Peyer's patch (tissue), 4 donors: ENCODE measurements around the gene NOTUM. TPM values are rescaled to one million over a fixed set of nuclear protein-coding genes. Genes with fewer than 3 reads are reported as not detected.
"Not testable (repeated sequence)": the region's sequence is repeated elsewhere in the genome, so short reads cannot be mapped to it uniquely, and the experiment has no call there.

ENCODE experiments used
- DNase-seq, 3 donors: peaks; one replicate each; pipeline ENCODE4 v3.0.0-alpha.2; 2017 to 2019
- H3K27ac ChIP-seq, 4 donors: fragments of 200-600 bp; sonication (generic); one replicate each; pipeline ENCODE4 v1.5.1; 2016 to 2019
- H3K27me3 ChIP-seq, 2 donors: fragments of 200-600 bp; sonication (generic); one replicate each; pipeline ENCODE4 v1.5.1; 2019
- H3K36me3 ChIP-seq, 3 donors: fragments of 200-600 bp; sonication (generic); one replicate each; pipeline ENCODE4 v1.5.1; 2016 to 2019
- H3K4me1 ChIP-seq, 4 donors: fragments of 200-600 bp; sonication (generic); one replicate each; pipeline ENCODE4 v1.5.1; 2016 to 2019
- H3K4me3 ChIP-seq, 4 donors: fragments of 200-600 bp; sonication (generic); 1 replicate in 3 of 4; 2 replicates in 1 of 4; pipeline ENCODE4 v1.5.1; 2016 to 2019; ENCODE audit warnings: mild to moderate bottlenecking in 1 of 4
- H3K9me3 ChIP-seq, 4 donors: fragments of 200-600 bp; sonication (generic); one replicate each; pipeline ENCODE4 v1.5.1; 2016 to 2019; ENCODE audit warnings: mild to moderate bottlenecking in 1 of 4
- POLR2A ChIP-seq, 2 donors: fragments of 450-650 bp; IDR thresholded peaks; one replicate each; pipeline ENCODE4 v1.5.1; 2017; ENCODE audit warnings: antibody characterized with exemption in 2 of 2, mild to moderate bottlenecking in 2 of 2, moderate library complexity in 2 of 2
- total RNA-seq, 4 donors: library from RNA; depleted of rRNA; stranded (reverse); fragments of >200 nt; gene quantifications; one replicate each; pipeline ENCODE4 v1.1.0, GENCODE V29; 2016
- TF ChIP-seq, protein P1 (sequence below), 6 experiments: fragments of 450-650 bp in 4 of 6; fragments of 200-600 bp in 2 of 6; sonication (generic) in 1 of 6; IDR thresholded peaks; one replicate each; pipeline ENCODE4 v1.5.1; 2017 to 2019; ENCODE audit warnings: antibody characterized with exemption in 6 of 6, mild to moderate bottlenecking in 3 of 6, moderate library complexity in 1 of 6

The NOTUM gene
- total RNA-seq, 4 donors from 2014 or later: 1.2 TPM; not detected in 3

DNA sequence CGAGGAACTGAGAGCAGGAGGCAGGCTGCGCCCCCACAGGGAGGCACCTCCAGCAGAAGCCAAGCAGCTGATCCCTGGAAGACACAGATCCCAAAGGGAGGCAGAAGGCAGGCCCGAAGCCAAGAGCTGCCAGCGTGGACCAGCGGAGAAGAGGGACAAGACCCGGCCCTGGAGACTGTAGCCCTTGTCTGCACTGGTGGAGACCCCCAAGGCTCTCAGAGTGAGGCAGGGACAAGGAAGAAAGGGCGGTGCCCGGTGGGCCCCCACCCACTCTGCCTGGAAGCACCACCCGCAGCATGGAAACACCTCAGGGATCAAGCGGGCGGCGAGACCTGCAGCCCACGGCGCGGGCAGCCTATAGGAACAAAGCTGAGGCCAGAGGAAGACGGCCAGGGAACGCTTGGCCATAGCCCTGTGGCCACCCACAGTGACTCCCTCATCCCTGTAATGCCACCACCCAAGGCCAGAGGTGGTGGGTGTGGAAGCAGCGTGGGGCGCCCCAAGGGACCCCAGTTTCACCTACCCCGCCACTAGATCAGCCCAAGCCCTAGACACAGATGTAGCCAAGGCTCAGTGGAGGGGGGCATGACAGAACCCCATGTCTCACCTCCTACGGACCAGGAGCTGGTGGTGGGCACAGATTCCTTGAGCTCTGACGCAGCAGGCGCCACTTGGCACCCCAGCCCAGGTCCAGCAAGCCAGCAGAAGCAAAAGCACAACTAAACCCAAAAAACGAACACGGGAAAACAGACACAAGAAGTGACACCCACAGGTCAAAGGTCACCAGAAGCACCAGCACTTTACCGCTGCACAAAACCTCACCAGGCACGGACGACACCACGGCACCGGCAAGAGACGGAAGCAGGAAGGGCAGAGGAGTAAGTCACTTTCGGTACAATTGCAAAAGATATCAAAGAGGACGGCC is 40.1 kb downstream of the NOTUM start:
- no peaks in the 10 kb centered on the region for H3K27me3 ChIP-seq
- no peaks in the 10 kb centered on the region for H3K9me3 ChIP-seq
- peaks cover 0 to 24% (median 0%) of the 10 kb centered on the region in 3 donors for H3K36me3 ChIP-seq
- DNase-seq: no peak
- H3K27ac ChIP-seq: peak overlapping the region in 1 of 4 donors; percentile 33
- peaks cover 12 to 81% (median 18%) of the 10 kb centered on the region in 4 donors for H3K4me1 ChIP-seq
- H3K4me3 ChIP-seq: no peak overlapping the region
- TF ChIP-seq, protein P1, sequence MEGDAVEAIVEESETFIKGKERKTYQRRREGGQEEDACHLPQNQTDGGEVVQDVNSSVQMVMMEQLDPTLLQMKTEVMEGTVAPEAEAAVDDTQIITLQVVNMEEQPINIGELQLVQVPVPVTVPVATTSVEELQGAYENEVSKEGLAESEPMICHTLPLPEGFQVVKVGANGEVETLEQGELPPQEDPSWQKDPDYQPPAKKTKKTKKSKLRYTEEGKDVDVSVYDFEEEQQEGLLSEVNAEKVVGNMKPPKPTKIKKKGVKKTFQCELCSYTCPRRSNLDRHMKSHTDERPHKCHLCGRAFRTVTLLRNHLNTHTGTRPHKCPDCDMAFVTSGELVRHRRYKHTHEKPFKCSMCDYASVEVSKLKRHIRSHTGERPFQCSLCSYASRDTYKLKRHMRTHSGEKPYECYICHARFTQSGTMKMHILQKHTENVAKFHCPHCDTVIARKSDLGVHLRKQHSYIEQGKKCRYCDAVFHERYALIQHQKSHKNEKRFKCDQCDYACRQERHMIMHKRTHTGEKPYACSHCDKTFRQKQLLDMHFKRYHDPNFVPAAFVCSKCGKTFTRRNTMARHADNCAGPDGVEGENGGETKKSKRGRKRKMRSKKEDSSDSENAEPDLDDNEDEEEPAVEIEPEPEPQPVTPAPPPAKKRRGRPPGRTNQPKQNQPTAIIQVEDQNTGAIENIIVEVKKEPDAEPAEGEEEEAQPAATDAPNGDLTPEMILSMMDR (IDR thresholded peaks at IDR 0.05): no peak
- TF ChIP-seq POLR2A (IDR thresholded peaks at IDR 0.05): no peak

DNA sequence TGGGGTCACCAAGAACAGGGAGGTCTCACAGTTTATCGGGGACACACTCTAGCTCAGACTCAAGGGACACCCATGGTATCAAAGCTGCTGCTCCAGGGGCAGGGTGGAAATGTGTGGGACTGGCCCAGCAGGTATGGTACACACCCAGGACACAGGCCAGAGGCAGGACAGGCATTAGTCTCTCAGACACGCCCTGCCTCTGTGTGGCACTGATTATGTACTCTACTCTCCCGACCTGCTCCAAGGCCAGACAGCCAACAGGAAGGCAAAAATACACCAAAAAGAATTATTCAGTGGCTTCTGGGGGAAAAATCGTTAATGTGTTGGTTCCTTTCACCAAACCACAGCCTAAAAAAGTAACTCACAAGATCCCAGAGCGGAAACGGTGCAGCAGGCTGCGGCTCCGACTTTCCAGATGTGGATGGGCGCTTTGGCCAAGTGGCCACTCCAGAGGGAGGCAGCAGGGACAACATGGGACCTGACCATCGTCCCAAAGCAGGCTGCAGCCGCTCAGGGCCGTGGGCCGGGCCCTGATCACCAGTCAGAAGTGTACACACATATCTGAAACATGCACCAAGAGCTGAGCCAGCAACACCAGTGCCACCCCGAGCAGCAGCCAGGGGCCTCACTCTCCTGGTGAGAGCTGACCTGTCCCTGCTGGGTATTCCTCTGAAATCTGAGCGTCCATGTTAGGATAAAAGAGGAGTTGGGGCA is 42.0 kb downstream of the NOTUM start:
- no peaks in the 10 kb centered on the region for H3K27me3 ChIP-seq
- DNase-seq: peak in 2 of 3 donors; percentile 83 to 87
- H3K9me3 ChIP-seq: no peaks in the 10 kb centered on the region
- H3K36me3 ChIP-seq: peaks cover 0 to 43% (median 5%) of the 10 kb centered on the region in 3 donors
- H3K4me3 ChIP-seq: peak overlapping the region in 2 of 4 donors; percentile 81 to 99
- H3K4me1 ChIP-seq: peaks cover 6 to 62% (median 11%) of the 10 kb centered on the region in 4 donors
- TF ChIP-seq, protein P1 (IDR thresholded peaks at IDR 0.05): no peak
- TF ChIP-seq POLR2A (IDR thresholded peaks at IDR 0.05): peak; percentile 69 to 78
- H3K27ac ChIP-seq: peak overlapping the region in 3 of 4 donors; percentile 83 to 97 (median 85)

DNA sequence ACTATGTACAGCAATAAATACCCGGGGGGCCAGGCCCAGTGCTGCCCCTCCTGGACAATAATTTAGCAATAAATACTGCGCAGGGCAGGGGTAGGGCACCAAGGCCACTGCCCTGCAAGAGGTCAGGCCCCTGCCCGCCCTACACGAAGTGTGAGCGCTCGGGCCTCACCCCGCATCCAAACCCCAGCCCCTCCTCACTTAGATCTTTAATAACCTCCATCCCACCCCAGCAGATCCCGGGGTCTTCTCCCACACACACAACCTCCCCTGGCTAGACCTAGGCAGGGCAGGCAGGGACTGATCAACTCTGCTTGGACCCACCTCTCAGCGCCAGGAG is 42.7 kb downstream of the NOTUM start:
- peak overlapping the region; percentile 83 to 97 (median 84) for H3K27ac ChIP-seq
- H3K4me3 ChIP-seq: peak overlapping the region; percentile 81 to 99 (median 92)
- DNase-seq, H3K9me3 ChIP-seq, H3K27me3 ChIP-seq: not testable (repeated sequence)
- H3K36me3 ChIP-seq: peaks cover 0 to 49% (median 5%) of the 10 kb centered on the region in 3 donors
- peaks cover 3 to 55% (median 10%) of the 10 kb centered on the region in 4 donors for H3K4me1 ChIP-seq

DNA sequence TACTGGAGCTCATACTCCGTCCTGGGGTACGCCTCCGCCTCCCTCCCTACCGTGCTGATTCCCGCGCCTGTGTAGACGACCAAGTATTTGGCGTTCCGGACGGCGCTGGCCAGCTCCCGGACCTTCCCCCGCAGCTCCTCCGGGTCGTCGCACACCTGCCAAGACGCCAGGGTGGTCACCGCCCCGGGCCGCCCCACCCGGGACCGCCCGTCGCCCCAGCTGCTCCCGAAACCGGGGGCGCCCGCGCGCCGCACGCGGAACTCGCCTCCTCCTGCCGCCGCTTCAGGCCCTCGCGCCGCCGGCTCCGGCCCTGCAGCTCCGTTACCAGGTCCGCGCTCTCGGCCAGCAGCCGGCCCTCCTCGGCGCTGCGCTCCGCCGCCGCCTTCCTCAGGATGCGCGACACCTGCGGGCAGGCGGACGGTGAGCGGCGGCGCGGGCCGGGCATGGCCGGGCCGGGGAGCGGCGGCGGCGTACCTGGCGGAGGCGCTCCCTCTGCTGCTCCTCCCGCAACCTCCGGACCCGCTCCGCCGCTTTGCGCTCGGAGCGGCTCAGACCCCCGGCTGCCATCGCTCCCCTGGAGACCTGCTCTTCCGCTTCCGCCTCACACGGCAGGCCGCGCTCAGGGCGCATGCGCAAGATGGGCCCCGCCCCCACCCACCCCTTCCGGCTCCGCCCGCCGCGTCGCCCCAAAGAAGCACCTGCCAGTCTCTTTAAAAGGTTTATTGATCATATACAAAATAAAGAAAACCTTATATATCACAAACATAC is 43.2 kb downstream of the NOTUM start, which contains the start of gene SIRT7:
Gene SIRT7, minus strand, starts transcription at position 612 of the 768 bp plus-strand sequence. Its CDS starts 45 bp downstream, at position 567.
- Histone ChIP-seq H3K27me3 (no peaks in the 10 kb centered on the region), H3K4me1 (peaks cover 3 to 50% (median 9%) of the 10 kb centered on the region in 4 donors), H3K36me3 (peaks cover 0 to 52% (median 5%) of the 10 kb centered on the region in 3 donors), H3K27ac (peak within 1 kb of the TSS; percentile 83 to 97 (median 84)), H3K9me3 (no peaks in the 10 kb centered on the region), H3K4me3 (peak within 1 kb of the TSS; percentile 81 to 99 (median 92))
- DNase-seq: peak; percentile 69 to 94 (median 88)
- TF ChIP-seq POLR2A (IDR thresholded peaks at IDR 0.05): peak; percentile 83 to 84
- TF ChIP-seq, protein P1 (IDR thresholded peaks at IDR 0.05): peak in 1 of 6 experiments; percentile 13

DNA sequence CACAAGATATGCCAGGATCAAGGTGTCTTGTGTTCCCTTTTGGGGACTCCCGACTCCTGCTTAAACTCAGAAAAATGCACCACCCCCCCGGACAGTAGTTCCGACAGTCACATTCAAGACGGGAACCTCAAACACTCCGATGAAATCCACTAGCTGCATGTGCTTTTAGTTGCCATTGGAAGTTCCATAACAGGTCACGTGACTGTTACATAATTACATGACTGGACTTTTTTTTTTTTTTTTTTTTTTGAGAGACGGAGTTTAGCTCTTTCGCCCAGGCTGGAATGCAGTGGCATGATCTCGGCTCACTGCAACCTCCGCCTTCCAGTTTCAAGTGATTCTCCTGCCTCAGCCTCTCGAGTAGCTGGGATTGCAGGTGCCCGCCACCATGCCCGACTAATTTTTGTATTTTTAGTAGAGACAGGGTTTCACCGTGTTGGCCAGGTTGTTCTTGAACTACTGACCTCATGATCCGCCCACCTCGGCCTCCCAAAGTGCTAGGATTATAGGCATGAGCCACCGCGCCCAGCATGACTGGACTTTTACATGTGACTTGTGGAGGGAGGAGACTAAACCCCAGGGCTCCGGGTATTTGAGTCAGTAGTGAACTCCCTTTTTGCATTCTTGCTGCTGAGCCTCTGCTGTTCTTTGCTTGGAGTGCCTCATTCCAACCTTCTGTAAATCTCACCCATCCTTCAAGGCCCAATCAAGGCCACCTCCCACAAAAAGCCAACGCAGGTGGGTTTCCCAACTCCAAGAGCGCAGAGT is 44.6 kb downstream of the NOTUM start:
- Histone ChIP-seq H3K4me1 (peaks cover 6 to 40% (median 8%) of the 10 kb centered on the region in 4 donors), H3K27me3 (no peaks in the 10 kb centered on the region), H3K4me3 (peak overlapping the region in 3 of 4 donors; percentile 81 to 99 (median 97)), H3K36me3 (peaks cover 0 to 53% (median 5%) of the 10 kb centered on the region in 3 donors), H3K27ac (peak overlapping the region in 3 of 4 donors; percentile 42 to 97 (median 83)), H3K9me3 (no peaks in the 10 kb centered on the region)
- TF ChIP-seq, protein P1 (IDR thresholded peaks at IDR 0.05): no peak
- TF ChIP-seq POLR2A (IDR thresholded peaks at IDR 0.05): peak; percentile 80 to 85
- peak in 2 of 3 donors; percentile 71 to 81 for DNase-seq
